Measurements from ENCODE around the gene NTM.

GRCh38 chr11:131599285-131599684 lies 228.9 kb downstream of the NTM start:
- no peak for TF ChIP-seq CTCF (IDR thresholded peaks at IDR 0.05)
- no peak for TF ChIP-seq POLR2AphosphoS5 (IDR thresholded peaks at IDR 0.05)
- no peak for TF ChIP-seq POLR2A (IDR thresholded peaks at IDR 0.05)
